Caki2 (cell line): ENCODE data around the gene GBA2. TPM values are rescaled to one million over a fixed set of nuclear protein-coding genes. Genes with fewer than 3 reads are reported as not detected.
A peak's percentile ranks its signal among the peaks of the same experiment; 100 is the strongest.

Experiments used
- DNase-seq: peaks from one replicate; pipeline ENCODE4 v3.0.0-alpha.2; 2015; ENCODE audit warnings: low read depth
- in situ Hi-C: cut with HindIII; loops from 2 replicates; pipeline ENCODE4 v1.10.0; 2016; ENCODE audit warnings: low sequenced_read_pairs, low pct_unique_long_range_greater_than_20kb, mixed read lengths
- total RNA-seq: library from RNA; depleted of rRNA; stranded (reverse); fragments of >200 nt; shearing (Covaris generic); gene quantifications from 2 replicates; pipeline ENCODE4 v1.2.3, GENCODE V29; 2014; ENCODE audit warnings: low replicate concordance; rRNA removed

The GBA2 gene
- total RNA-seq, result 17.7 and 24.7 TPM in 2 replicates

DNA sequence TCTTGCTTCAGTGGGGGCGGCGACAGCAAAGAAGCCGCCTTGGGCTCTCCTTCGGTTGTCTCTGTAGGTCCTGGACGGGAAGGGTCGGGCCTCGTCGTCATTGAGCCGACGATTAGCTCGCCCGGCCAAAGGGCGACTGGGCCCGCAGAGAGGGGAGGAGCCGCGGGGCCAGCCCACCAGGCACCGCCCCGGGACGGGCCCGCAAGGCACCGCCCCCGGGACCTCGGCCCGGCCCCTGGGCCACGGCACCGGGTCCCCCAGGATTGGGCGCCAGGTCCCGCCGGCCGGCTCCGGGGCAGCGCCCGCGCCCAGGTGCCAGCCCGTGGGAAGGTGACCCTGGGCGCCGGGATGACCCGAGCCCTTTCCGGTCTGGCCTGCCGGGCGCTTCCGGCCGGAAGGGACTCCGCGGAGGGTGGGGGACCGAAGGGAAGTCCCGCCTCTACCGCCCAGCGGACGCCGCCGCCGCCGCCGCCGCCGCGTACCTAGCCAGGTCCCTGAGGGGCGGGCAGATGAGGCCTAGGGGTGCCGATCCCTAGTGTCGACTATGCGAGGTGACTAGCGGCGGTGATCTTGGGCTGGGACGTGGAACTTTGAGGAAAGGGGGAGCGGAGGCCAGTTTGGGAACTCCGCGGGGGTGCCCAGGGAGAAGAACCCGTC is at the start of gene GBA2, which contains the start of gene RGP1:
Gene GBA2, minus strand, starts transcription at position 371 of the 657 bp plus-strand sequence. CDS start 524 bp downstream, outside the sequence.
Gene RGP1, plus strand, starts transcription at position 430 of the 657 bp plus-strand sequence. CDS start 469 bp downstream, outside the sequence.
- in situ Hi-C loops, result no loop called here
- peak; percentile 70 for DNase-seq

DNA sequence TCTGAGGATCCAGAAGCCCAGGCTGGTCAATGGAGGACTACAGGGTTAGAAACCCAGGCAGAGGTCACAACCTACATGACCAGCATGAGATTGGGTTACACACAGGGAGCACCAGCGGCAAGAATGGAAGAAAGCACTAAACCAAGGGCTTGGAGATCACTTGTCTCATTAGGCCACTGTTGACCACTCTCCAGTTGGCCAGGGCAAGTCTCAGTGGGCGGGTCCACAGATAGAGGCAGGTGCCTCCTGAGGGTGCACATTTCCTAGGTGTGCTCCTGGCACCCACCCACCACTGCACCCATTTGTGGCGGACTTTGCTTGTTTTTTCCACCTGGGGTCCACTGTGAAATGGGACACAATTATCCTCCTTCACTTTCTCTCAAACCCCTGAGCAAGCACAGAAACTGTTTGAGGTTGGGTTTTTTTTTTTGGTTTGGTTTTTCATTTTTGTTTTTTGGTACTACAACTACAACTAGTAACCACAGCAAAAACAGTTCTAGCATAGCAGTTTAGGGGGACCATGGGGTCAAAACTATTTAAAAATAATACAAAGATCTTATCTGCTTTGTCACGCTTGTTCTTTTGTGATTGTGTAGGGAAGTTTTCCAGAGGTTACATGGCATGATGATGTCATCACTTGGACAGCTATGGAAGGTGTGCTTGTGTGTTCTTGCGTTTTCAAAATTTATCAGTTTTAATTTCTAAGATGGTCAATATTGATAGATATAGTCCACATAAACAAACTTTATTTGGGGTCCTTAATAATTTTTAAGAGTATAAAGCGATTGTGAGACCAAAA is 48.5 kb upstream of the GBA2 start:
- in situ Hi-C loops, result no loop called here

GRCh38 chr9:35795695-35796094 is 46.7 kb upstream of the GBA2 start:
- no peak for DNase-seq
- in situ Hi-C loops, result no loop called here

More for the DNA sequence above, 48.5 kb upstream of the GBA2 start:
- no peak for DNase-seq

- in situ Hi-C loops, result no loop called here
- DNase-seq, result no peak
Measured at GRCh38 chr9:35793461-35793860, 44.4 kb upstream of the GBA2 start.

DNA sequence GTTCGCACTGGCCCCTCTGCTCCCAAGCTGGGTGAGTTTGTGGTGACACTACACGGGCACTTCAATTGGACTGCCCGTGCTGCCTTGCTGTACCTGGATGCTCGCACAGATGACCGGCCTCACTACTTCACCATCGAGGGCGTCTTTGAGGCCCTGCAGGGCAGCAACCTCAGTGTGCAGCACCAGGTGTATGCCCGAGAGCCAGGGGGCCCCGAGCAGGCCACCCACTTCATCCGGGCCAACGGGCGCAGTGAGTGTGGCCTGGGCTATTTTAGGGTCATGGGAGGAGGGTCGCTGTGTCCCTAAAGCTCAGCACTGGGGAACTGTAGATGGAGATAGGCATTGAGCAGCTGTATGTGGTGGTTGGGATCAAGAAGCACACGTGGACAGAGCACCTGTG is 43.8 kb upstream of the GBA2 start:
- DNase-seq, result no peak
- in situ Hi-C loops, result no loop called here

- in situ Hi-C loops, result no loop called here
- no peak for DNase-seq
Measured at GRCh38 chr9:35792024-35792813, 43.2 kb upstream of the GBA2 start.

DNA sequence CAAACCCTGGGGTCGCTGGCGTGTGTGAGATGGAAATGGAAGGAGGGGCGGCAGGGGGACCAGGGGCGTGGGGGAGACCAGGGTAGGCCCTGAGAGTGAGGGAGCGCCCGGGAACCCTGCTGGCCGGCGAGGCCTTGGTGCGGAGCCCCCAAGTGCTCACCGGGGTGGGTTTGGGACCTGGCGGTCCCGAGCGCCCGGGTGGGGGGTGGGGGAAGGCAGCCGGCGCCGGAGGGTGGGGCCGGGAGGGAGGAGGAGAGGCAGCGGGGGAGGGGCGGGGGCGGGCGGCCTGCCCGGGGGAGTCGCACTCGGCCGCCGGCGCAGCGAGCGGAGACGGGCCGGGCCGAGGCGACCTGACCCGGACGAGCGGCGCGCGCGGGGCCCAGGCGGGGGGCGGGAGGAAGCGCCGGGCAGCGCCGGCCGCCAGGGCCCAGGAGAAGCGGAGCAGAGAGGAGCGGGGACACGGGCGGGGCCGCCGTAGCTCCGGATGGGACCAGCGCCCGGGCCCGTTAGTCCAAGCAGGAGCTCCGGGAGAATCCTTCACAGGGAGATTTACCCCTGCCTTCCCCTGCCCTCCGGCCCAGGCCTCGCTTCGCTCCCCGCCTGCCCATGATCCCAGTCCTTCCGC is 42.4 kb upstream of the GBA2 start, which contains the start of gene NPR2:
Gene NPR2, plus strand, starts transcription at position 295 of the 625 bp plus-strand sequence. CDS start 818 bp downstream, outside the sequence.
- in situ Hi-C loops, result no loop called here
- no peak for DNase-seq

GRCh38 chr9:35790385-35791296 is 41.6 kb upstream of the GBA2 start:
- DNase-seq, result peak; percentile 42
- in situ Hi-C loops, result no loop called here

GRCh38 chr9:35790025-35790384 is 41.0 kb upstream of the GBA2 start:
- no peak for DNase-seq
- in situ Hi-C loops, result no loop called here

DNA sequence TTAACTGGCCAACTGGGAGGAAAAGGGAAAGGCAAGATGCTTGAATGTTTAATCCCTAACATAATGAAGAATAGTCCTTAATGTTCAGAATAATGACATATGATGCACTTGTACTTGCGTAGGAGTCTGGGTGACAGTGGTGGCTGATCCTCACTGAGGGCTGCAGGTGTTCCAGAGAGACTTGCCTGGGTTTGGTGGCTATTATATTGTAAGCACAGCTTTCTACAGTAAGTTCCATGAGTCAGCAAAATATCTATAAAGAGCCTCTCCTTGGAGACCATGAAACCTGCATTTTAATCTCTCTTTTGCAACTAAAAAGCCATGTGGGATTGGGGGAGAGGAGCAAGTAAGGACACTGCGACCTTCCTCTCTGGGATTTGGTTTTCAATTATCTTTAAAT is 40.5 kb upstream of the GBA2 start:
- in situ Hi-C loops, result no loop called here

GRCh38 chr9:35783418-35783817 is 34.4 kb upstream of the GBA2 start:
- DNase-seq, result no peak
- in situ Hi-C loops, result no loop called here

More for the DNA sequence above, 40.5 kb upstream of the GBA2 start:
- no peak for DNase-seq

DNA sequence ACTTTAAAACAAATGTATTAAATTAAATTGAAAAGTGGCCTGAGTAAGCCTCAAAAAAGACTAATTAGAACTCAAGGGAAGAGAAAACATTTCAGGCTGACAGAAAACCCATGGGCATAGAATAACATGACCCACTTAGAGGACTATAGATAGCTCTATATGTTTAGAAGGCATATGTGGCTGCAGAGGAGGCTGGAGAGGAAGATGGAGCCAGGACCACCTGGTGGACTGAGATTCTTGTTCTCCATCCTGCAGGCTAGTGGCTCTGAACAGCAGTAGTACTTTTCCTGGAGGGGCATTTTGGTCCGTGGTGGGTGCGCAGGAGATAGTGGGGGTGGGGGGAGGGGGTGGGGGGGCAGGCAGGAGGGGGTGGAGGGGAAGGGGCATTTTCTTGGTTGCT is 32.0 kb upstream of the GBA2 start:
- DNase-seq, result no peak
- in situ Hi-C loops, result no loop called here

- DNase-seq, result no peak
- in situ Hi-C loops, result no loop called here
Measured at GRCh38 chr9:35778496-35778895, 29.5 kb upstream of the GBA2 start.

DNA sequence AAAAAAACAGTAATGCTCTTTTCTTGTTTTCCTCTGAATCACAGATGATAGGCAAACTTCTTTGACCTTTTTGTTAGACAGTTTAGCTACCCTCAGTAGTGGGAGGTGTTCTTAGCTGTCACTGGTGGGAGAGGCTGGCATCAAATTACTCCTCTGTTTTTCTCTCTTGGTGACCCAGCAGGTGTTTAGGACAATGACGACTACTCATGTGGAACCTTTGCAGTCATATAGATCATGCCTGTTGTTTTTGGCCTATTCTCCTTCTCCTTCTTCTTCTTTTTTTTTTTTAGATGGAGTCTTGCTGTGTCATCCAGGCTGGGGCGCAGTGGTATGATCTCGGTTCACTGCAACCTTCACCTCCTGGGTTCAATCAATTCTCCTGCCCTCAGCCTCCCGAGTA is 27.0 kb upstream of the GBA2 start:
- DNase-seq, result peak; percentile 95
- in situ Hi-C loops, result no loop called here

- DNase-seq, result no peak
Measured at GRCh38 chr9:35774907-35775635, 26.0 kb upstream of the GBA2 start.

DNA sequence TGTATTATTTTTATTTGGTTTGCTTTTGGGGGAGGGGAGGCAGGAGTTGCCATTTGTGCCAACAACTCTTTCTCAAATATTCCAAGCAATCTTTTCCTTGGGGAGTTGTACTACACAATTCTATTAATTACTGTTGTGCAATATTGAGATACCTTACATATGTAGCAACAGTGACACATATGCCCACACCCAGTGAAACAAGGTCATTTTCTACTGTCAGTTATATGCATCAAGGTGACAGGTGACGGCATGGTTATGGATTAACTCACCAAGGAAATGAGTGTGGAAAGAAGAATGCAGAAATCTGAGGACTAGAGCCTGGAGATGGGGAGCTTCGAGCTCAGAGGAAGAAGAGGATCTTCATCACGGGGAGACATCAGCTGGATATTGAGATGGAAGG is 22.9 kb upstream of the GBA2 start:
- in situ Hi-C loops, result no loop called here
- no peak for DNase-seq

More at GRCh38 chr9:35774907-35775635, 26.0 kb upstream of the GBA2 start:
- in situ Hi-C loops, result no loop called here

GRCh38 chr9:35771534-35771933 is 22.5 kb upstream of the GBA2 start:
- in situ Hi-C loops, result no loop called here
- no peak for DNase-seq
